Astrocyte of the hippocampus (primary cell): Measurements from ENCODE around the gene VPS50.

Experiments used
- DNase-seq: peaks from one replicate; pipeline ENCODE4 v3.0.0; 2011; ENCODE audit warnings: low read depth, low spot score

VPS50 gene

GRCh38 chr7:93231799-93232672, at the start of gene VPS50:
Gene VPS50, plus strand, starts transcription at chr7:93232366. Its CDS starts 102 bp downstream, at chr7:93232468.
- peak; percentile 98 for DNase-seq

DNA sequence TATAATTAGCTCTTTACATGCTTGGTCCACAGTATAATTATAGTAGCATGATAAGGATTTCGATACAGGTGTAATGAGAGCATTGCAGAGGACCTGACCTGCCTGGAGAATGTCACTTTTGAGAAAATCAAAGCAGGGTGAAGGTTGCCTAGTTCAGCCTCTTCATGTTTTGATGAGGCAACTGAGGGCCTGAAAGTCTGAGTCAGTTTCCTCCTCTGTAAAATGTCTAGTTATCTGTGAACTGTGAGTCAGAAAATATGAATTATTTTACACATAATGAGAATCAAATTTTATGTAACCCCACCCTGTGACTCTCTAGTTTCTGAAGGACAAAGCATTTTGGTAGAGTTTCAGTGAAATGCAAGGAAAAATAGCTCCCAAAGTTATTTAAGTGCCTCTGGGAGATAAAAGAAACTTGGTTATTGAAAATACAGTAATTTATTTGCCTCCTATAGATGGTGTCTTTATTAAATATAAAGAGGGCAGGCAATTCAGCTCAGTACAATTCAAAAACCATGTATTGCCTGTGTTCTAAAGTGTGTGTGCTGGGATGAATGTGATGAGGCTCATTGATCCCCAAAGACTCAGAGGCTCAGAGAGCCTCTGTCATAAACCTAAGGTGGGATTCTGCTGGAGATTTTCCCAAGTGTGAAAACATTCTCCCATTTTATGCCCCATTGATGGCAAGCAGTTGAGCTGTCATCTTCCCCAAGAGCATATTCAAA, 46.7 kb upstream of the VPS50 start:
- no peak for DNase-seq

DNA sequence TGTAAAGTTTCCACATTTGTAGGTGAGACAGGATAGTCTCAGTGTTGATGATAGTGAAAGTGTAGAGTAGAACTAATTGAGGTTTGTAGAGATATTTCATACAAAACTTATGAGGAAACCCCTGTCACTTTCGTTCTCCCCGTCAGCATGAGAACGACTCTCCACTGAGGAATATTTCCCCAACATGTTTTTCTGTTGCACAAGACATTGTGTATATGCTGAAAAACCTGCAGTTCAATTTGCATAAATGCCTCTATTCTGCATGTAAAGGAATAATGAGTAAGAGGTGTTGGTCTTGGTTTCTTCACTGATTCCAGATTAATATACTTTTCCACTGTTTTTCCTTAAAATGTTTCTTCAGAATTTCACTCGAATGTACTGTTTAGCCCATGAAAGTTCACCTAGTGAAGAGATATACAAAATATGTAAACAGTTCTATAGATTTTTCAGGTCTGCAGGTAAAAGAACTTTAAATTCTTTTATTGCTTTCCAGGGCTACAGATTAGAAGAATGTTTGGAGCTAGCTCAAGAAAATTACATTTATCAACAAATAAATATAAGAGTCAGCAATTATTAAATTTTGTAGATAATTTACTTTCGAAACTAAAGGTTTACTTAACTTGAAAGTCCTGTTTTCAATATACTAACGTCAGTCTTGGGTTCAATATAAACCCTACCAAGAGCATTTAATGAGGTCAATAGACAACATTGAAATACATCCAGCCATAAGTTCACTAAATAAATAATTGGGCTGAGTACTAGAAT, 43.1 kb upstream of the VPS50 start:
- no peak for DNase-seq

DNA sequence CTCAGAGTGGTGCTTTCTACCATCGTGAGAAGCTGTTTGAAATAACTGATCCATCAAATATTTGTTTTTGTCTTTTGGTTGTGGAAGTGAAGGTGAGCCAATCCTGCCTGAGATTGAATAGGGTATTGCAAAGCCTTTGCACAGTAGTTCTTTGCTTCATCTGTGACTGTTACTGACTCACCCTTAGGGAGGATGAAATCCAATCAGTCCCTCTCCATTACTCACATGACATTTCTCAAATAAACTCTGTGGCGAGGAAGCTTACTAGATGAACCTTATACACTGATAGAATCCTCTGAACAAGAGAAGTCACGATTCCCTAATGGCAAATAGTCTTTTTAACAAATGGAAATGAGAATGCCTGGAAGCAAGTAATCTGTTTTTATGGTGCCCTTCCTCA, 37.8 kb upstream of the VPS50 start:
- no peak for DNase-seq

- no peak for DNase-seq
Measured at GRCh38 chr7:93196336-93196735, 35.8 kb upstream of the VPS50 start.

DNA sequence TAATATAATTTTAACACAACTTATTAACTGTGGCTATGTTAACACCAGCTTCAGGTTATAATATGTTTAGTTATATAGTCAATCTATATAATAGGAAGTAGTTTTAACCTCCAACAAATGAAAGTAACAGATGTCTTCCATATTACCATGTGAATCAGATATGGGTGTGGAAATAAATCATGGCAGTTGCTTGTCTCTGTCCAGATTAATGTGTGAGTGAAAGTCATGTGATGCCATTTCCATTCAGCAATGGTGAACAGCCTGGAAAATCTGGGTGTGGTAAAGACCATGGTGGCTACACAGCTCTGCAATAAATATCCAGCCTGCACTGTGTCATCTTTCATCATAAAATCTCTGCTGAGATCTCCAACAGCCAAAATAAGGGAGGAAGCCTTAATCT, 33.7 kb upstream of the VPS50 start:
- DNase-seq = no peak

GRCh38 chr7:93202594-93203250, 29.4 kb upstream of the VPS50 start:
- DNase-seq = no peak

DNA sequence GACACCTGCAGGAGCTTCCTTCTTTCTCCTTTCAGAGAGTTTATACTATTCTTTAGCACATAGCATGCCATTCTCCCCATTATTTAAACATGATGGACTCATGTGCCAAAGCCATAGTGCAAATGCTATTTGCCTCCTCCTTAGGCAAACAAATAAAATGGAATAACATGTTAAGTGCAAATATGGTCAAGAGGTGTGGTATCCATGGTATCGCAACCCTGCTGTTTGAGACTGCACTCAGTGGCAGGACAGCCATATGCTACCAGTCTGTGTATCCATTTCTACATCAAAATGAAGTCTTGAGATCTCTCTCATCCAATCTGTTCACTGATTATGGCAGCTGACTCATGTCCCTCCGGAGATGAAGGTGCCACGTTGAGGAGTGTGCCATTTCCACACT, 28.7 kb upstream of the VPS50 start:
- no peak for DNase-seq

- DNase-seq = no peak
Measured at GRCh38 chr7:93205046-93205445, 27.1 kb upstream of the VPS50 start.

GRCh38 chr7:93211228-93211818, 20.8 kb upstream of the VPS50 start:
- DNase-seq = no peak

GRCh38 chr7:93212881-93213280, 19.3 kb upstream of the VPS50 start:
- no peak for DNase-seq

DNA sequence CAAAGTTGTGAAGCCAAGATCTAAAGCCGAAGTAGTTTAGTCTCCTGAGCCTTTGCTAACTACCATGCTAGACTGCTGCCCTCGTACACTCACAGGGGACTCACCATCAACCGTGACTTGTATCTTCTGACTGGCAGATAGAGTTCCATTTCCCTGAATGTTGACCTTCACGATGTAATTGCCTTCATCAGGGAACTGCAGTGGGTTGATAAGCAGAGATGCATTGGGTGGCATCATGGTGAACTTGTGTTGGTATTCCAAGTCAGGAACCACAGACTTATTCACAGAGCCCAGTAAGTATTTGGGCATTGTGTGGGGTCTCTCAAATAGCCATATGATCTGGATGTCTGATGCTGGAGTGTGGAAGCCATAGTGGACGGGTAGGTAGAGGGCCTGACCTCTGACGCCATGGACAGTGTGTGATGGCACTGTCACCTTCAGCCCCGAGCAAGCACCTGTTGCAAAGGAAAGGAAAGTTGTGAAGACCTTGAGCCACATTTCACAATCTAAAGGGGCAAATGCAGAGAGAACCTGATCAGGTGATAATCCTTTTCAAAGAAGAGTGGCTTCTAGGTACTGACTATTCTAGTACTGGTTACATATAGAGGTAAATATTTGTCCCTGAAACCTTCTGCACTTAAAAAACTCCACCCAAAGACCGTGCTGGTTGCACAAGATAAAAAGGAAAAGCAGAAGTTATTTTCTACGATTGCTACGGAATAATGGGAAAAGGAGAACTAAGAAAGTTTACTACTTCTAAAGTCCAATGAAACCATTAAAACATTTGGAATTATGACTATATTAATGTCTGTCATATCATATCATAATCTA, 13.0 kb upstream of the VPS50 start:
- no peak for DNase-seq

GRCh38 chr7:93219868-93220267, 12.3 kb upstream of the VPS50 start:
- no peak for DNase-seq

GRCh38 chr7:93226310-93226709, 5.9 kb upstream of the VPS50 start, which contains the start of gene HEPACAM2:
Gene HEPACAM2, minus strand, starts transcription at chr7:93226469.
- DNase-seq = no peak

- DNase-seq = peak; percentile 64
Measured at GRCh38 chr7:93228302-93228701, 3.9 kb upstream of the VPS50 start.

DNA sequence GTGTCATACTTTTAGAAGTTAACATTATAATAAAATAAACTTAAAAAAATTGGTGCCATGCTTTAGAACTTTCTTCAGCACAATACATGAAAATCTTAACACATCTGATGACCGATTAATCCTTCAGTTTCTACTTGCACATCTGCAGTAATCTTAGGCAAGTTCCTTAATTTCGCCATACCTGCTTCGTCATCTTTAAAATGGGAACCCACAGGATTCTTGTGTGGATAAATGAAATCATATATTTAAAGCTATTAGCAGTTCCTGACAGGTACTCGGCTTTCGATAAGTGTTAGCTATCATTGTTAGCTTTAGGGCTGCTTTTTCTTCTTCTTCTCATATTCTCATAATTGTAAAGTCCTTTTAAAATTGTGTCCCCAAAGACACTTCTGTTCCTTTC, 907 bp upstream of the VPS50 start:
- DNase-seq = no peak

GRCh38 chr7:93232673-93233018, 480 bp downstream of the VPS50 start:
- DNase-seq = no peak

DNA sequence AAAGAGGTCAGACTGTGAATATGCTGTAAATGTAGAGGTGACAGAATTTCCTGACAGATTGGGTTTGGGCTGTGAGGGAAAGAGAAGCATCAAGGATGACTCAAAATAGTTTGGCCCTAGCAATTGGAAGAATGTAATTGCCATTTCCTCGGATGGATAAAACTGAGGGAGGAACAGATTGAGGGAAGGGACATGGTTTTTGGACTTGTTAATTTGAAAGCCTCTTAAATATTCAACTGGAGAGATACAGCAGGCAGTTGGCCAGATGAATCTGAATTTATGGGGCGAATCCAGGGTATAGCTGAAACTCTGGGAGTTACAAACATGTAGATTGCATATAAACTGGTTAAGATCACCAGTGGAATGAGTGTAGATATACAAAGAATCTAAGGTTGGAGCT, 3.4 kb downstream of the VPS50 start:
- no peak for DNase-seq

GRCh38 chr7:93238131-93238530, 6.0 kb downstream of the VPS50 start:
- DNase-seq = no peak

- no peak for DNase-seq
Measured at GRCh38 chr7:93238748-93239147, 6.6 kb downstream of the VPS50 start.
